Femur (tissue), 1 donor: Measurements from ENCODE around the gene IRF7.

Source experiments
- DNase-seq: peaks from one replicate; pipeline ENCODE4 v3.0.0-alpha.2; 2017

Gene IRF7

GRCh38 chr11:607971-608659 lies 7.6 kb downstream of the IRF7 start:
- DNase-seq, result no peak

DNA sequence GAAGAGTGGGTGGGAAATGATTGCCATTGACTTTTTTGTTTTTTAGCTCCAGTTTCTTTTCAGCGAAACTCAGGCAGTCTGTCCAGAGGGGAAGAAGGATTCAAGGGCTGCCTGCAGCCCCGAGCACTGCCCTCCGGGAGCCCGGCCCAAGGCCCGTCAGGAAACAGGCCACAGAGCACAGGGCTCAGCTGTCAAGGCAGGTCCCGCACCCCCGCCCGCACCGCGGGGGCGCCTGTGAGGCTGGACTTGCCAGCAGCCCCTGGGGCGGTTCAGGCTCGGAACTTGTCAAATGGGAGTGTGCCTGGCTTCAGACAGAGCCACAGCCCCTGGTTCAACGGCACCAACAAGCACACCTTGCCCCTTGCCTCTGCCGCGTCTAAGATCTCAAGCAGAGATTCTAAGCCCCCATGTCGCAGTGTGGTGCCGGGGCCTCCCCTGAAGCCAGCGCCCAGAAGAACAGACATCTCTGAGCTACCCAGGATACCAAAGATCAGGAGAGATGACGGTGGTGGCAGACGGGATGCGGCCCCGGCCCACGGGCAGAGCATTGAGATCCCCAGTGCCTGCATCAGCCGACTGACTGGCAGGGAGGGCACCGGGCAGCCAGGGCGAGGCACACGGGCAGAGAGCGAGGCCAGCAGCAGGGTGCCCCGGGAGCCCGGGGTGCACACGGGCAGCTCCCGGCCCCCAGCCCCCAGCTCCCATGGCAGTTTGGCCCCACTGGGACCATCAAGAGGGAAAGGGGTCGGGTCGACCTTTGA lies 8.6 kb downstream of the IRF7 start:
- no peak for DNase-seq

DNA sequence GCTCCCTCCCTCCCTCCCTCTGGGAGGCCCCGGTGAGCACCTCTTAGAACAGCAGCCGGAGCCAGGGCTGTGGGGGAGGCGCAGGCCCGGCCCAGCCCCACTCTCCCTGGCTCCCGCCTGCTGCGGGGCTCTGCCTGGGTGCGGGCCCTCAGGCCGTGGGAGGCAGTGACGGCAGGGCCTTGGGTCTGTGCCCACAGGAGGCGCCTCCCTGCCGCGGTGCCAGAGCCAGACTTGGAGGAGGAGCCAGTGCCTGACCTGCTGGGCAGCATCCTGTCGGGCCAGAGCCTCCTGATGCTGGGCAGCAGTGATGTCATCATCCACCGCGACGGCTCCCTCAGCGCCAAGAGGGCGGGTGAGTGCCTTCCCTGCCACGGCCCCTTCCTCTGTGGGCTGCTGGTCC lies 9.5 kb downstream of the IRF7 start:
- peak; percentile 36 for DNase-seq

GRCh38 chr11:605286-606129 lies 10.2 kb downstream of the IRF7 start:
- DNase-seq, result no peak

GRCh38 chr11:603154-603553 lies 12.6 kb downstream of the IRF7 start:
- no peak for DNase-seq

- no peak for DNase-seq
These were observed 14.0 kb downstream of the IRF7 start for GRCh38 chr11:601573-602245.

- no peak for DNase-seq
These were observed 17.6 kb downstream of the IRF7 start for GRCh38 chr11:598005-598680.

GRCh38 chr11:597166-597725 lies 18.5 kb downstream of the IRF7 start:
- DNase-seq, result no peak

DNA sequence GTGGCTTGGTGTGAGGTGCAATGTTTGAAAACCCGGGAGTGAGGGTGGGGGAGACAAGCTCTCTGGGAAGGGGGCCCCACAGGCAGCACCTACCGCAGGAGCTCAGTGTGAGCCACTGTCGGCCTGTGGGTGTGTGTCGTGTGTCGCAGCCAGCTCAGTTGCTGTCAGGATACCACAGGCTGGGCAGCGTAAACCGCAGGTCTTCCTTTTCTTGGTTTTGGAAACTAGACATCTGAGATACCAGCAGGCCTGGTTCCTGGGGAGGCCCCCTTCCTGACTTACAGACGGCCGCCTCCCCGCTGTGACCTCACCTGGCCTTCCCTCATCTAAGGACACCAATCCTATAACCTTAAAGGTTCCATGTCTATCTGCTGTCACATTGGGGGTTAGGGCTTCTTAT lies 19.4 kb downstream of the IRF7 start:
- no peak for DNase-seq

GRCh38 chr11:595400-595799 lies 20.4 kb downstream of the IRF7 start:
- no peak for DNase-seq

- no peak for DNase-seq
These were observed 22.4 kb downstream of the IRF7 start for GRCh38 chr11:593347-593746.

GRCh38 chr11:592918-593317 lies 22.8 kb downstream of the IRF7 start:
- no peak for DNase-seq

- no peak for DNase-seq
These were observed 23.2 kb downstream of the IRF7 start for GRCh38 chr11:592501-592900.

- DNase-seq, result no peak
These were observed 24.8 kb downstream of the IRF7 start for GRCh38 chr11:590997-591396.

DNA sequence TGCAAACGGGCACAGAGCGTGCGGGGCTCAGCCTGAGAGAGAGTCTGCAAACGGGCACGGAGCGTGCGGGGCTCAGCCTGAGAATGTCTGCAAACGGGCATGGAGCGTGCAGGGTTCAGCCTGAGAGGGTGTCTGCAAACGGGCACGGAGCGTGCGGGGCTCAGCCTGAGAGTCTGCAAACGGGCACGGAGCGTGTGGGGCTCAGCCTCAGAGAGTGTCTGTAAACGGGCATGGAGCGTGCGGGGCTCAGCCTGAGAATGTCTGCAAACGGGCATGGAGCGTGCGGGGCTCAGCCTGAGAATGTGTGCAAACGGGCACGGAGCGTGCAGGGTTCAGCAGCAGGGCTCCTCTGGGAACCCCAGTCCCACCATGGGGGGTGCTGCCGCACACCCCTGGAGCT lies 26.0 kb downstream of the IRF7 start:
- no peak for DNase-seq

DNA sequence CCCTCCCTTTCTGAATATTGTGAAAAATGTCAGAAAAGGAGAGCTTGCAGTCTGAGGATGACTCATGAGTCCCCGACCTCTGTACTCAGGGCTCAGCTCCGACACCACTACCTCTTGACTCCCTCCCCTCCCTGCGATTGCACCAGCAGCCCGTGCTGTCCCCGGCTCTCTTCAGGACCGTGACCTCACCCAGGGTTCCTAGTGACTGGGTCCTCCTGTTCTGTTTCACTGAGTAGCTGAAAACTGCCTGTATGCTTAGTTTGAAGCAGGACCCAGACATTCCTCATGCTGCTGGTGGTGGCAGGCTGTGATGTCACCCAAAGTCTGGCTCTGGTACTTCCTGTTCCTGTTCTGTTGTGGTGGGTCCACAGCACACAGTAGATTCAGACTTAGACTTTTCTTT lies 27.8 kb downstream of the IRF7 start:
- no peak for DNase-seq

DNA sequence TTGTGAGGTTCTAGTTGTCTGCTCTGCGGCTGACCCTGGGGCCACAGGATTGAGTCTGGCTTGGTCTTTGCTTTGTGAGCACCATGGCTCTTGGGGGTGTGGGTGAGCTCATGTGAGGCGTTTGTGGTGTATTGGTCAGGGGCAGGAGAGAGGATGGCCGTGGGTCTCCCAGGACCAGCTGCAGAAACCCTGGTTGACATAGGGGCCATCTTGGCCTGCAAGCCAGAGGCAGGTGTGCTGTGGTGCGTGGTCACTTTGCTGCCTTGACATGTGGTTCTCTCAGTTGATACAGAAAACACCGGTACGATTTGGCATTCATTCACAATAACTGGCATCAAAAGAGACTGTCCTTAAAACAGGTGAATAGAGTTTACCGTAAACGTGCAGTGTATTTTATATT lies 28.2 kb downstream of the IRF7 start:
- no peak for DNase-seq

DNA sequence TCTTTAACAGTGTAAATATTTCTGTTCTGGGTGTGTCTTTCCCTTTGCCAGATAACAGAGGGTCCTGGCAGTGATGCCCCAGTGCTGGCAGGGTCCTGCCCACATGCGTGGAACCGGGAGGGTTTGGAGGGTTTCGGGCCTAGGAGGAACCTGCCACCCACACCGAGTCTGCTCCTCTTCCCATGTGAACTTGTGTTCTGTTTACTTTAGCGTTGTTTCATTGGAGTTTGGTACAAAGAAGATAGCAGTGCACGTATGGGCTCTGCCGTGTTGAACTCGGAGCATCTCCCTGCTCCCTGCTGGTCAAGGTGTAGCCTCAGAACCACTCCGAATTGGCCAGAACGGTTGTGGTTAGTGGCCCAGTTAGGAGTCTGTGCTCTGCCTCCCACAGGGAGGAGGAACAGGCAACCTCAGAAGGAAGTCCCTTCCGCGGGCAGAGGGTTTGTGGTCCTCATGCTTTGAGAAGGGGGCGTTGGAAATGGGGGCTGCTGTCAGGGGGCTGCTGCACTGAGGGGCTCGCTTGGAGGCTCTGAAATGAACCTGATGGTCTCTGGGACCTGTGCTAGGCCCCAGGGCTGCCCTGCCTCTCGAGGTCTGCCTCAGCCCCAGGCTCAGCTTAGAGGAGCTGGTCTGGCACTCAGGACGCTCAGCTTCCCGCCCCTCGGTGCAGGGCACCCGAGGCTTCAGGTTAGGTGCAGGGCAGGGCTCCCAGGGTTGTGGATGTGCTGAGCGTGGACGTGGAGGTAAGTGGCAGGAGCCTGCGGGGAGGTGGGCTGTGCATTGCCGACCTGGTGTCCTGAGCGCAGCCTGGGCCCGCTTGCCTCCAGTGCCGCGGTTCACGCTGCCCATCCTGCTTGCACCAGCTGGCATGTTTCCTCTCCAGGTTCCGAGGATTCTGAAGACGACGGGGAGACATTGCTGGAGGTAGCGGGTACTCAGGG lies 29.1 kb downstream of the IRF7 start:
- DNase-seq, result no peak

DNA sequence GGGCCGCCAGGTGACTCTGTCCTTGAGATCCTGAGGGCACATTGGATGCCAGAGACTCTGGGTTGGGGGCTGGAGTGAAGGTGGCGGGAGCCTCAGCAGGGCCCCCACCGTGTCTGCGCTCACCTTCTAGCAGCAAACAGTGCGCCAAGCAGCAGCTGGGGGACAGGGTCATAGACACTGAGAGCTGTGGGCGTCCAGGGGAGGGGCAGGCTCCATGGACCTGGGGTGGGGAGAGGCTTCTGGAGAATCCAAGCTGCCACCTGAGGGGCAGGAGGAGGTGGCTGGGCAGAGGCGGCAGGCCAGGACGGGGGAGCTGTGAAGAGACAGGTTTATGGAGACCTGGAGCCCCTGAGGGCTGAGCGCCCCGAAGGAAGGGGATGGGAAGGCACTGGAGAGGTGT lies 31.5 kb downstream of the IRF7 start:
- no peak for DNase-seq

DNA sequence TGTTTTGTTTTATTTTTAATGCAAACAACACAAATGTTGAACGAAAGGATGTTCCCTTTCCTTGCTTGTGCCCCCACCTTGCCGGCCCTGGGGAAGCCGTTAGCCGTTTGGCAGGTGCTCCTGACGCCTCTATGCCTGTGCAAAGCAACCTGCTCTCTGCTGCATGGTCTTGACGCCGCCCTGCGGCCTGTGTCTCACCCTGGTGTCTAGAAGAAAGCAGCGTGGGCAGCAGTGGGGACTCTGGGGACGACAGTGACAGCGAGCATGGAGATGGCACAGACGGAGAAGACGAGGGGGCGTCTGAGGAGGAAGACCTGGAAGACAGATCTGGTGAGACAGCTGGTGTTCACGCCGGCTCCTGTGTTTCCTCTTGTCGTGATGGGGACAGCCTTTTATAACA lies 34.0 kb downstream of the IRF7 start:
- DNase-seq, result no peak

- DNase-seq, result no peak
These were observed 34.4 kb downstream of the IRF7 start for GRCh38 chr11:581342-581741.
